Measurements from ENCODE around the gene BCL2L13. TPM values are rescaled to one million over a fixed set of nuclear protein-coding genes. Genes with fewer than 3 reads are reported as not detected.
"Not testable (repeated sequence)": the region's sequence is repeated elsewhere in the genome, so short reads cannot be mapped to it uniquely, and the experiment has no call there.

Gene BCL2L13
- total RNA-seq, 1 donor from 2014 or later = 60.1 TPM

DNA sequence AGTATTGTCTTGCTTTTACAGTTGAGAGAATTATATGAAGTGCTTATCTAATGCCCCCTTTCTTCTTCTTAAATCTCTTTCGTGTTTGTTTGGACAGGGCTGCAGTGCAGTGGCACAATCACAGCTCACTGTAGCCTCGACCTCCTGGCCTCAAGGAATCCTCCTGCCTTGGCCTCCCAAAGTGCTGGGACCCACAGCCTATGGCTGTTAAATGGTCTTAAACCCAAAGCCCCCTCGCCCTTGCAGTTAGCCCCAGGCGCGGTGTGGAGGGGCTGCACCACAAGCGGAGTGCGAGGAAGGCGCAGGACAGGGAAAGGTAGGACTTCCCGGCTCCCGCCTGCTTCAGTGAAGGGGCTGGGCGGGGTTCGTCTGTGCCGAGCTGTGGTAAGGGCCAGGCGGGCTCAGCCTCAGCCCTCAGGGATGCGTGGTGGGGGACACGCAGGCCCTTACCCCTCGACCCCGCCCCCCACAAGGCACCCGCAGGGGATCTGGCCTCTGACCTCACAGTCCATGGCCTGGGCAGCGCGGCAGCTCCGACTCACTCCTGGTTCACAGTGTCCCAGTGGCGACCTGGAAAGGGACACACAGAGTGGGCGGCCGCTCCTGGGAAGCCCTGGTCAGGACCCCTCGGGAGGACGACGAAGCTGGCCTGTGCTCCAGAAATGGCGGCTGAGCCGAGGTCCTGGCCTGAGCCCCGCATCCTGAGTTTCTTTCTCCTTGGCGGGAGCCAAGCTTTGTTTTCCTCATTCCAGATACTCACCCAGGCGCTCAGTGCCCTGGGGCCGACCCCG is 111.2 kb downstream of the BCL2L13 start:
- Mint-ChIP-seq H3K36me3 (ENCODE audit: unreplicated experiment) (no peaks in the 10 kb centered on the region), H3K9me3 (ENCODE audit: unreplicated experiment) (no peaks in the 10 kb centered on the region), H3K27me3 (ENCODE audit: unreplicated experiment) (no peaks in the 10 kb centered on the region), H3K4me1 (ENCODE audit: unreplicated experiment) (no peaks in the 10 kb centered on the region), H3K27ac (ENCODE audit: unreplicated experiment) (no peak overlapping the region), H3K4me3 (ENCODE audit: unreplicated experiment) (no peak overlapping the region)
- DNase-seq (ENCODE audit: extremely low spot score, unreplicated experiment) = no peak
- TF ChIP-seq, protein P1, sequence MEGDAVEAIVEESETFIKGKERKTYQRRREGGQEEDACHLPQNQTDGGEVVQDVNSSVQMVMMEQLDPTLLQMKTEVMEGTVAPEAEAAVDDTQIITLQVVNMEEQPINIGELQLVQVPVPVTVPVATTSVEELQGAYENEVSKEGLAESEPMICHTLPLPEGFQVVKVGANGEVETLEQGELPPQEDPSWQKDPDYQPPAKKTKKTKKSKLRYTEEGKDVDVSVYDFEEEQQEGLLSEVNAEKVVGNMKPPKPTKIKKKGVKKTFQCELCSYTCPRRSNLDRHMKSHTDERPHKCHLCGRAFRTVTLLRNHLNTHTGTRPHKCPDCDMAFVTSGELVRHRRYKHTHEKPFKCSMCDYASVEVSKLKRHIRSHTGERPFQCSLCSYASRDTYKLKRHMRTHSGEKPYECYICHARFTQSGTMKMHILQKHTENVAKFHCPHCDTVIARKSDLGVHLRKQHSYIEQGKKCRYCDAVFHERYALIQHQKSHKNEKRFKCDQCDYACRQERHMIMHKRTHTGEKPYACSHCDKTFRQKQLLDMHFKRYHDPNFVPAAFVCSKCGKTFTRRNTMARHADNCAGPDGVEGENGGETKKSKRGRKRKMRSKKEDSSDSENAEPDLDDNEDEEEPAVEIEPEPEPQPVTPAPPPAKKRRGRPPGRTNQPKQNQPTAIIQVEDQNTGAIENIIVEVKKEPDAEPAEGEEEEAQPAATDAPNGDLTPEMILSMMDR (IDR thresholded peaks at IDR 0.05) = no peak

DNA sequence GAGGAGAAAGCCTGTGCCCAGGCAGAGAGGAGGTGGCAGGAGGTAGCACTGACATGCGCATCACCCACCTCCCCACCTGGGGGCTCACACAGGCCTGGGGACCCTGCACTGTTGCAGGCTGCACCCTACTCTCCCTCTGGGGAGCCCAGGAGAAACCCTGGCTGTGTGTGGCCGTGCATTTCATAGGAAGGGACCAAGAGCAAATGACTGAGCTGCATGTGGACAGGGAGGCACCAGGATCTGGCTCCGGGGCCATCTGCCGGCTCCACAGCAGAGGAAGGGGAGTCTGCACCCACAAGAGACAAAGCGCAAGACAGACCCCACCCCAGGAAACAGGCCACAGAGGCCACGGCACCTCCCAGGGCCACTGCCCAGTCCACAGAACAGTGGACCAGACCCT is 113.0 kb downstream of the BCL2L13 start:
- TF ChIP-seq, protein P1 (IDR thresholded peaks at IDR 0.05) = no peak
- Mint-ChIP-seq H3K36me3 (ENCODE audit: unreplicated experiment) (no peaks in the 10 kb centered on the region), H3K4me3 (ENCODE audit: unreplicated experiment) (no peak overlapping the region), H3K9me3 (ENCODE audit: unreplicated experiment) (no peaks in the 10 kb centered on the region), H3K4me1 (ENCODE audit: unreplicated experiment) (no peaks in the 10 kb centered on the region), H3K27me3 (ENCODE audit: unreplicated experiment) (no peaks in the 10 kb centered on the region), H3K27ac (ENCODE audit: unreplicated experiment) (no peak overlapping the region)
- no peak for DNase-seq (ENCODE audit: extremely low spot score, unreplicated experiment)

DNA sequence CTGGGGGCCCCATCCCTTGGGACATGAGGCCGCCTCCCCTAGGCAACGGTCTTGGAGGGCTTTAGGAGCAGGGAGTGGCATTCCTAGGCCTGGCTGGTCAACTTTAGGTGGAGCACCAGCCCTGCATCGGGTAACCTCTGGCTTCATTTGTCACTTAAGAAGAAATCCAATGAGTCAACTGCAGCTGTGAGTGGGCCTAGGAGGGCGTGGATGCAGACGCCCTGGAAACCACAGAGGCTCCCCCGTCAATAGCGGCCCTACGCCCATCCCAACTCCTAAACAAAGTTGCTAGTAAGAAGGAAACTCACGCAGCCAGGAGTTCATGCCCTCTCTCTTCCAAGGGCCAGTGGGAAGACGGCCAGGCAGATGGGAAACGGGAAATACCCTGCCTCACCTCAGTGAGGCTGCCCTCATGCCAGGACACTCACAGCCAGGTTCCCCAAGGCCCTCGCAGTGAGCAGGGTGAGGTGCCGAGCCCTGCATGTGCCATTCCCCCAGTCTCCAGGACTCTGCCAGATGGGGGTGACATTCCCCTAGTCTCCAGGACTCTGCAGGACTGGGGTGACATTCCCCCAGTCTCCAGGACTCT is 114.9 kb downstream of the BCL2L13 start:
- Mint-ChIP-seq H3K4me1 (ENCODE audit: unreplicated experiment) (no peaks in the 10 kb centered on the region), H3K27me3 (ENCODE audit: unreplicated experiment) (no peaks in the 10 kb centered on the region), H3K4me3 (ENCODE audit: unreplicated experiment) (no peak overlapping the region), H3K9me3 (ENCODE audit: unreplicated experiment) (no peaks in the 10 kb centered on the region), H3K36me3 (ENCODE audit: unreplicated experiment) (no peaks in the 10 kb centered on the region), H3K27ac (ENCODE audit: unreplicated experiment) (no peak overlapping the region)
- DNase-seq (ENCODE audit: extremely low spot score, unreplicated experiment) = no peak
- TF ChIP-seq, protein P1 (IDR thresholded peaks at IDR 0.05) = no peak

DNA sequence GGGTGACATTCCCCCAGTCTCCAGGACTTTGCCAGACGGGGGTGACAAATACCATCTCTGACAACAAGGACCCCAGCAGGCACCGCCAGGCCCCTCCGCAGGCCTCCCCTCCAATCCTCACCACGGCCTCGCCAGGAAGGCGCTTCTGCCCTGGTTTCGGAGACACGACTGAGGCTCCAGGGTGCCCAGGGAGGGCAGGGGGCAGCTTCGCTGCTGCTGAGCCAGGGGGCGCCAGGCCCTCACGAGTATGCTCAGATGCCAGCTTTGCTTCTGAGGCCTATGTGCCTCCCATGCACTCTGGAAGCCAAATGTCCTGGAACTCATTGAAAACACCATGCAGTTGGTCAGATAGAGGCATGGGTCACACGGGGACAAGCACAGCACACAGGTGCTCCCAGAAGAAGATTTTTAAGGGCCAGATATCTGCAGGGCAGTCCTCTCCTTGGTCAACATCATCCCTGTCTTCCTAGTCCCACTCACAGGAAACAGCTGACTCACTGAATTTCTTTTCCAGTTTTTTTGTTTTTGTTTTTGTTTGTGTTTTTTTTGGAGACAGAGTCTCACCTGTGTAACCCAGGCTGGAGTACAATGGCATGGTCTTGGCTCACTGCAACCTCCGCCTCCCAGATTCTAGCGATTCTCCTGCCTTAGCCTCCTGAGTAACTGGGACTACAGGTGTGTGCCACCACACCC is 115.8 kb downstream of the BCL2L13 start:
- H3K9me3 Mint-ChIP-seq (ENCODE audit: unreplicated experiment) = no peaks in the 10 kb centered on the region
- TF ChIP-seq, protein P1 (IDR thresholded peaks at IDR 0.05) = peak; percentile 40
- no peaks in the 10 kb centered on the region for H3K4me1 Mint-ChIP-seq (ENCODE audit: unreplicated experiment)
- no peaks in the 10 kb centered on the region for H3K27me3 Mint-ChIP-seq (ENCODE audit: unreplicated experiment)
- no peaks in the 10 kb centered on the region for H3K36me3 Mint-ChIP-seq (ENCODE audit: unreplicated experiment)
- no peak for DNase-seq (ENCODE audit: extremely low spot score, unreplicated experiment)
- H3K27ac Mint-ChIP-seq (ENCODE audit: unreplicated experiment) = no peak overlapping the region
- H3K4me3 Mint-ChIP-seq (ENCODE audit: unreplicated experiment) = no peak overlapping the region

DNA sequence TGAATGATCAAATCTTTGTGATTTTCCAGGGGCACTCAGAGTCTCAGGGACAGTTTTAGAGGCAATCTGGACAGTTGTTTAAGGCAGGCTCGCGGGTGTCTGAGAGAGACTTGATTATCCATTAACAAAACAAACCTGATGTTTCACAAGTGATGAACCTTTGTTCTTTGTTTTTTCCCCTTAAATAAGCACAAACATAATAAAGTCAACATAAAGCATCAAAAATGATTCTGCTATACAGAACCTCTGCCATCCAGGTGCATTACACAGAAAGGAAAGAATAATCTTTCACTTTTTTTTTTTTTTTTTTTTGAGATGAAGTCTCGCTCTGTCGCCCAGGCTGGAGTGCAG is 122.6 kb downstream of the BCL2L13 start:
- H3K4me3 Mint-ChIP-seq (ENCODE audit: unreplicated experiment) = no peak overlapping the region
- H3K9me3 Mint-ChIP-seq (ENCODE audit: unreplicated experiment) = no peaks in the 10 kb centered on the region
- no peaks in the 10 kb centered on the region for H3K36me3 Mint-ChIP-seq (ENCODE audit: unreplicated experiment)
- no peak overlapping the region for H3K27ac Mint-ChIP-seq (ENCODE audit: unreplicated experiment)
- H3K27me3 Mint-ChIP-seq (ENCODE audit: unreplicated experiment) = no peaks in the 10 kb centered on the region
- TF ChIP-seq, protein P1 (IDR thresholded peaks at IDR 0.05) = no peak
- no peak for DNase-seq (ENCODE audit: extremely low spot score, unreplicated experiment)
- H3K4me1 Mint-ChIP-seq (ENCODE audit: unreplicated experiment) = no peaks in the 10 kb centered on the region

DNA sequence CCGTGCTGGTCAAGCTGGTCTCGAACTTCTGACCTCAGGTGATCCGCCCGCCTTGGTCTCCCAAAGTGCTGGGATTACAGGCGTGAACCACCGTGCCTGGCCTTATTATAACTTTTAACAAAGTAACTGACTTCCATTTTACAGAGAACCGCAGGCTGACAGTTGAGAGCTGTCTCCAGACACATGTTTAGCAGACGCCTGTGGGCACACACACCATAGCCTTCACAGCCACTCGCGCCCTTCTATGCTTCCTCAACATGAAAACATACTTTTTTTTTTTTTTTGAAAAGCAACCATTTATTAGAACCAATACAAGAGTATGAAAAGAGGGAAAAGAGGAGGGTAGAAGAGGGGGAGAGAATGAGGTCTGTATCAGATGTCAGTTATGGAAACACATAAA is 124.9 kb downstream of the BCL2L13 start:
- H3K36me3 Mint-ChIP-seq (ENCODE audit: unreplicated experiment); H3K27me3 Mint-ChIP-seq (ENCODE audit: unreplicated experiment); H3K4me1 Mint-ChIP-seq (ENCODE audit: unreplicated experiment); H3K4me3 Mint-ChIP-seq (ENCODE audit: unreplicated experiment); DNase-seq (ENCODE audit: extremely low spot score, unreplicated experiment); H3K27ac Mint-ChIP-seq (ENCODE audit: unreplicated experiment); H3K9me3 Mint-ChIP-seq (ENCODE audit: unreplicated experiment): not testable (repeated sequence)

Data from osteocyte (in vitro differentiated cells).